GM19240 (cell line): ENCODE results near the gene NEUROD1.

ENCODE experiments used
- DNase-seq: peaks from one replicate; pipeline ENCODE4 v3.0.0; 2011; ENCODE audit warnings: low spot score; ENCODE audit not compliant: insufficient read length

Gene NEUROD1

DNA sequence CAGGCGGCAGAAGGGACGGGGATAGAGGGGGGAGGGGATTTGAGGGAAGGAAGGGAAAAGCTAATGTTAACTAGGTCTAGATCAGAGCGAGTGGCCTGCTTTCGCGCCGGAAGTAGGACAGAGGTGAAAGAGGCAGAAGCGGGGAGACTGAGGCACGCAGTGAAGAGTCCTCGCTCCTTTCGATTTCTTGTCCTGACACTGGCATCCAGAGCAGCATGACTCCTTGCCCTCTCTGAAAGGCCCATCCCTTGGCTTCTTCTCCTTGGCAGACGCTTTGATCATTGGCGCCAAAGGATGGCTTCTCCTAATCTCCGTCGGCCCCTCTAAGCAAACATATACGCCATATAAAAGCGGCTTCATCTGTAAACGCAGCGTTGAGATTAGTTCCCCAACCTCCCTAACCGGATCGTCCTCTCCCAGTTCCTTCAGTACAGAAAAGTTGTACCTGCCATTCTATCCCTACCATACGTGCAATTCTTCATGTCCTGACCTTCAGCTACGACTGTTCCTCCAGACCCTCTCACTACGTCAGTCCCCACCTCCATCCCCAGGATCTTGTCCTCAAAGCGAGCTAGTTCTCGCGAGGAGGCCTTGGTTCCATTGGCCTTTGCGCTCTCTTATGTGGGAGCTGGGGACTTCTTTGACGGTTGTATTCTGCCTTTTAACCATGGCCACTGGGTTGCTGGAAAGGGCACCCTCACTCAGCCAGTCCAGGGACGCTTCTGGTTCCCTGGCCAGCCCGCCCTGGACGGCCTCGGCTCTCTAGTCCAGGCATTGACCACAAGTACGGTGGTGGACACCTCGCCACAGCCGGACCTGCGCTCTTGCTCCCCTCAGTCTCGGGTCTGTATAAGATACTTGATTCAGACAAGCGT is 857 bp upstream of the NEUROD1 start:
- DNase-seq, result no peak

DNA sequence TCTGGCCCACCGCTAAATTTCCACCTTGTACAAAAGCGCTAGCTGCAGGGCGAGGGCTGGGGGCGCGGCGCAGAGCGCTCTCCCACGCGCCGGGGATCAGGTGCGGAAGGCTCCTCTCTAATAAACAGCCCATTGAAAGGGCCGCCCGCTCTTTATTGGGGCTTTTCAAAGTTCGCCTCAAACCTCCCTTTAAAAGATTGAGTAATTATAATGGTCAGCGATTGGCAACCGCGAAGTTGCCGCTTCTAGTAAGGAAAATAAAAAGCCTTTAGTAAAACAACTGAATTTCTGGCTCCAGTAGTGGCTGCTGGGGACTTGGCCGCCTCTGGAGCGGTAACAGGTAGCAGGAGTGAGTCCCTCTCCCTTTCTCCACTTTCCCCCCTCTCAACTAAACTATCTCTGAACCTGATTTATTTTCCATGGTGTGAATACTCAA is 755 bp downstream of the NEUROD1 start:
- DNase-seq, result no peak

DNA sequence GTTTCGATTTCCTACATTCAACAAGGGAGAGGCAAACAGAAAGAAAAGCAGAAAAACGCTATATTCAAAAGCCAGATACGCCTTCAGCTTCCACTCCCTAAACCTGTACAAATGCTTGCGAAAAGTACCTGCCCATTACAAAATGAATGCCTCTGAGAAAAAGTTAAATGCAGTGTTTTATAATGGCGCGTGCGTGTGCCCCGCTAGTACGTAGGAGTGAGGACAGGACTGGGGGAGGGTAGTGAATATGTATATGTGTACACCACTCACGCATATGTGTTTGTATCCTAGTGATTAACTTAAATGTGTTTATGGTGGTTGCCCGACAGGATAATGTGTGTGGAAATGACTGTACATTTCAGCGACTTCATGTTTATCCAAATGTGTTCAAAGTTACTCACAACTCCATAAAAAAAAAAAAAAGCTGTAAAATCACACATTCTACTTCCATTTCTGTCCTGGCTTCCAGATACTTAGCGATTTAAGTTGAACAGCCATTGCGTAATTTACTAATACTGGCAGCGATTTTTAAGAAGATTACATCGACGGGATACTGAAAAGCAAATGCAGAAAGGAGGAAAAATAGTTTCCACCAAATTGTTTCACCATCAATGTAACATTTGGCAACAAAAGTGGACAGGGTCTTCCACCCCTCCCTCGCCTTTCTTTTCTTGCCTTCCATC is 1.3 kb downstream of the NEUROD1 start:
- DNase-seq, result no peak

DNA sequence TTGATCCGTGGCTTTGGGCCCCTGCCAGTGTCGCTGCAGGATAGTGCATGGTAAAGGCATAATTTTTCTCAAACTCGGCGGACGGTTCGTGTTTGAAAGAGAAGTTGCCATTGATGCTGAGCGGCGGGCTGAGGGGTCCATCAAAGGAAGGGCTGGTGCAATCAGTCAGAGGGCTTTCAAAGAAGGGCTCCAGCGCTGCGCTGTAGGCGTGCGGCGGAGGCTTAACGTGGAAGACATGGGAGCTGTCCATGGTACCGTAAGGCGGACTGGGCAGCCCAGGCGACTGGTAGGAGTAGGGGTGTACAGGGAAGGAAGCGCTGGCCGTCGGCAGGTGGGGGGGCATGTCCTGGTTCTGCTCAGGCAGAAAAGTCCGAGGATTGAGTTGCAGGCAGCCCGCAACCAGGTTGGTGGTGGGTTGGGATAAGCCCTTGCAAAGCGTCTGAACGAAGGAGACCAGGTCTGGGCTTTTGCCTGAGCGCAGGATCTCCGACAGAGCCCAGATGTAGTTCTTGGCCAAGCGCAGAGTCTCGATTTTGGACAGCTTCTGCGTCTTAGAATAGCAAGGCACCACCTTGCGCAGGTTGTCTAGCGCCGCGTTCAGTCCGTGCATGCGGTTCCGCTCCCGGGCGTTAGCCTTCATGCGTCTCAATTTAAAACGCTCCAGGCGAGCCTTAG is 2.3 kb downstream of the NEUROD1 start:
- no peak for DNase-seq

DNA sequence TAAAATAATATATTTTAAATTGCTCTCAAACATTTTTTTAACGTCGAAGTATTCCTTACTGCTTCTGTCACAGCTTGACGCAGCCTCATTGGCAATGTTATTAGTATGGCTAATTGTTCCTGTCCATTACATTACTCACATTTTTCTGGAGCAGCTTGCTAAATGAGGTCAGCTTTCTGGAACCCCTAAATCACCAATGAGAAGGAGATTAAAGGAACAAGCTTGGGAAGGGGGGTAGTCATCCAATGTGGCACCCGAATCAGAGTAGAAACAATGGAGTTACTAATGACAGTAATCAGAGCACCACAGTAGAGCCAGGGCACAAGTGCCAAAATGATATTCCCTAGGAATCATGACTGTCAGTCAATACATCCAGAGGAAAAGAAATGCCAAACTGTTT is 5.1 kb downstream of the NEUROD1 start:
- DNase-seq, result no peak

DNA sequence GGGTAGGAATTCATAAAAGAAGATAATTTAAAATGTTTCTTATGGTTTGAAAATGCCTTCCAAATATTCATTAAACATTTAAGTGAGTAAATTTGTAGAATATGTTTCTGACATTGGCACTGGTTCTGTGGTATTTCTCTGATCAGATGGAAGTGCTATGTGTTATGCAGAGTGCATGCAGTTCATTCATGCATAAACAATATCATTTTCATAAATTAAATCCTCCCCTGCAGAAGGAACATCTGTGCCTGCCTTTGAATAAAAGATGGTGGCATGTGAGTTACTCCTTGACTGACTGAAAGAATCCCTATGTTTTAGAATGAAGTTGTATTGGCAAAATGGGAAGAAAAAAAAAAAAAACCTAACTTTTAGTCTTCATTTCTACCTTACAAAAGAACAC is 5.9 kb downstream of the NEUROD1 start:
- no peak for DNase-seq

DNA sequence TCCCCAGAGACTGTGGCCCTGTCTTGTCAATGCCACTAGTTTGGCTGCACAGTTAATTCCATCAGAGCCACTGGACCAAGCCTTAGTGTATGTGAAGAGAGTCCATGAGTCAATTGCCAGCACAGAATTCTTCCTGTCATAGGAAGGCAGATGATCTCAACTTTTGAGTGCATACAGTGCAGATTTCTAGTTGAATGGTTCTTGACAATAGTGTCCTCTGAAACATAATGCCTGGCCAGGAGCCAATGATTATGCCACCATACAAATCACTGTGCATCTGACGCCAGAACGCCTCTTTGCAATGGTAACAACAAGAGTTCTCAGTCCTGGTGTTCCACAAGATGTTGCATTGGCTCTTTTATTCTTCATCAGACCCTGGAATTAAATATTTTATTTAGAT is 7.1 kb downstream of the NEUROD1 start:
- DNase-seq, result no peak

DNA sequence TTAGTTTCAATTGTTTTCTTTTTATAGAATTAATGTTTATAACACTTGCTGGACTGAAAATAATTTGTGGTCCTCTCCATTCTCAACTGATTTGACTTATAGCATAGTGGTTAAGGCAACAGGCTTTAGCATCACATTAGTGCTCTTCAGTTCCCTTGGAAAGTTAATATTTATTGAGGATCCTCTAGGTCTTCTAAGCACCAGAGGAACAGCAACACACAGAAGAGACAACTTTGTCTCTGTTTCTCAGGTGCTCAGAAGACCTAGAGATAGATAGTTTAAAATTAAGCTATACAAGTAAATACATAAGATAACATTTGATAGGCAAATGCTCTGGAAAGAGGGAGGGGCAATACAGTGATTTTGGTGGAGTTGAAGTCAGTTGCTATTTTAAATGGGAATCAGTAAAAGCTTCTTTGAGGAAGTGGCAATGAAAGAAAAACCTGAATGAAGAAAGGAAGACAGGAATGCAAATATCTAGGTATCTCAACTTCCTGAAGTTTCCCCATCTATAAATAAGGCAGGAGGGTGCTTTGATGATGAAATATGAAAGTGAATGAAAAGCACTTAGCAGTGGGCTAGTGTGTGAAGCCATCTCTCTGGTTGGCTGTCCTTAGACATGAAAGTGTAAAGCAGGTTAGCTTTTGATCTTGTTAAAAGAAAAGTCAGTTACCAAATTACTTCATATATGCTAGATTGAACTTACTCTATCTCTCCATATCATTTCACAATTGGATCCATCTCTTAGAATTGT is 7.9 kb downstream of the NEUROD1 start:
- DNase-seq, result no peak

DNA sequence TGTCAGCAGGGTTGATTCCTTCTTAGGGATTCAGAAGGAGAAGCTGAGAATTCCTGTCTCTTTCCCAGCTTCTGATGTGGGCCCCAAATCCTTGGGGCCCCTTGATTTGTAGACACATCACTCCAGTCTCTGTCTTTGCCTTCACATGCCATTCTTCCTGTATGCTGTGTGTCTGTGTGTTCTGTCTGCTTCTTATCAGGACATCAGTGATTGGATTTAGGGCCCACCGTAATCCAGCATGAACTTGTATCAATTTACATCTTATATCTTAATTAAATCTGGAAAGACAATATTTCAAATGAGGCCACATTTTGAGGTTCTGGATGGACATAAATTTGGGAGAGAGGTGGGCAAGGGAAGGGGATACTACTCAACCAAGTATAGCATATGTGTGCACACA is 9.7 kb downstream of the NEUROD1 start:
- DNase-seq, result no peak

DNA sequence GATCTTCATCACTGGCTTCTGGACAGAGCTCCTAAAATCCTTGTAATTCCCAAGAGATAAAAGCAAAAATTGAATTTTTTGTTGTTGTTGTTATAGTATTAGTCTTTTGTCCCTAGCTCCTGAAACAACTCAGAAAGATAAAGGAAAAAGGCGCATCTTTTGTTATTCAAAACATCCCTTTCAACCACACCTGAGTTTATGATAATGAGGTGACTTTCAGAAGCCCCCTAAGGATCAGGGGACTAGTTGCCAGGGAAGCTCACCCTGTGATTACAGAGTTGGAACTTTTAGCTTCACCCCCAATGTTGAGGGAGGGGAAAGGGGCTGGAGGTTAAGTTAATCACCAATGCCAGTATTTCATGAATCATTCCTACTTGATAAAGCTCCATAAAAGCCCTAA is 13.1 kb downstream of the NEUROD1 start:
- DNase-seq, result no peak

DNA sequence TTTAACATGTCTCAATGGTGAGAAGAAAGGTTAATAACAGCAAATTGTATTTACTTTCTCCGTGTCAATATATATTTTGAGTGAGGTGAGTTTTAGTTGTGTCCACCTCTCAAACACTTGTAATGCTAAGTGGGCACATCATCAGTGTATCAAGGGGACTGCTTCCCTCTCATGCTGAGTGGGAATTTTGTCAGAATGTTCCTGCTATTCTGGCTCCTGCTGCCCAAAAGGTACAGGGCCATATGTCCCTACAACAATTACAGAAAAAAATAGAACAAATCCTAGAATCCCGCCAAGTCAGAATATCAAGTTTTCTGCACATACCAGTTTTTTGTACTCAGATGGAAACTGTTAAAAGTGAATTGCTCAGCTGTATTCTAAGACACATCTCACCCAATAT is 18.0 kb downstream of the NEUROD1 start:
- no peak for DNase-seq

DNA sequence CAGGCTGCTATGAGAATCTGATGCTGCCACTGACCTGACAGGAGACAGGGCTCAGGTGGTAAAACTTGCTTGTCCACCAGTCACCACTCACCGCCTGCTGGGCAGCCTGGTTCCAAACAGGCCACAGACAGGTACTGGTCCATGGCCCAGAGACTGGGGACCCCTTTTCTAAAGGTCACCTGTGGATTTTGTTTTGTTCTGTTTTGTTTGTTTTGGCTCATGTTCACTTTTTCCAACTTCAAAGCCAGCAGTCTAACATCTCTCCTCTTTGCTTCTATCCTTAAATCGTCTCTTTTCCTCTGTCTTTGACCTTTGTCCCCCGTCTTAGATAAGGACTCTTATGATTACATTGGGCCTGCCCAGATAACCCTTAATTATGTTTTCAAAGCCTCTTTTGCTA is 20.1 kb downstream of the NEUROD1 start:
- DNase-seq, result no peak

DNA sequence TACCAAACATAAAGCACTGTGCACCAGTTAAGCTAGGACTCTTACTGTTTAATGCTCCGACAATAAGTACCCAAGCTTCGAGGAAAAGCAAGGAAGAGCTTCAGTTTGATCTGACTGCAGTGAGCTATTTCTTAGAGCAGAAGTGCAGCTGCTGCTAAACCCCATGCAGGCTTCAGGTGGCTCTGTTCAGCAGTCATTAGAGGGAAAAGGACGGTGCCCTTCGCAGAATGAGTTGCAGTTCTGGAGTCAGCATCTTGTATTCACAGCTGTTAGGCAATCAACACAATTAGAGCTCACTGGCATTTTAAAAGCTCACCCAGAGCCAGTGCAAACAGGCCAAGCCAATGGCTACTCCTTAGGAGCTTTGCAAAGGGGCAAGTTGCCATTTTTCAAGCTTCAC is 21.9 kb downstream of the NEUROD1 start:
- no peak for DNase-seq

DNA sequence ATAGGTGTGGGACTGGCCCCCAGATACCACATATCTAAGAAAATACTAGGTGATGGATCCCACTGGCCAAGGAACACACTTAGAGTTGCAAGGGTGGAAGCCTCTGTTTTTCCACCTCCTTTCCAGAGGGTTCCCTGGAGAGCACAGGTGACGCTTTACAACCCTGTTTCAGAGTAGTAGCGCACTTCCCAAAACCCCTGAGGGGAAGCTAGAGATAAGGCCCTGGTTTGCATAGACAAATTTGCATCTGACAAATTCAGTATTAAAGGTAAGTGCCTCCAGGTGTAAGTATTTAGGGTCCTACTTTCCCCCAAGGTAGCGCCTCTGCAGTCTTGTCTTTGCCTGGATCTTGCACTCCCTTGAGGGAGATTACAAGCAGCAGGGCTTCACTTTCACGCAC is 22.9 kb downstream of the NEUROD1 start:
- no peak for DNase-seq

DNA sequence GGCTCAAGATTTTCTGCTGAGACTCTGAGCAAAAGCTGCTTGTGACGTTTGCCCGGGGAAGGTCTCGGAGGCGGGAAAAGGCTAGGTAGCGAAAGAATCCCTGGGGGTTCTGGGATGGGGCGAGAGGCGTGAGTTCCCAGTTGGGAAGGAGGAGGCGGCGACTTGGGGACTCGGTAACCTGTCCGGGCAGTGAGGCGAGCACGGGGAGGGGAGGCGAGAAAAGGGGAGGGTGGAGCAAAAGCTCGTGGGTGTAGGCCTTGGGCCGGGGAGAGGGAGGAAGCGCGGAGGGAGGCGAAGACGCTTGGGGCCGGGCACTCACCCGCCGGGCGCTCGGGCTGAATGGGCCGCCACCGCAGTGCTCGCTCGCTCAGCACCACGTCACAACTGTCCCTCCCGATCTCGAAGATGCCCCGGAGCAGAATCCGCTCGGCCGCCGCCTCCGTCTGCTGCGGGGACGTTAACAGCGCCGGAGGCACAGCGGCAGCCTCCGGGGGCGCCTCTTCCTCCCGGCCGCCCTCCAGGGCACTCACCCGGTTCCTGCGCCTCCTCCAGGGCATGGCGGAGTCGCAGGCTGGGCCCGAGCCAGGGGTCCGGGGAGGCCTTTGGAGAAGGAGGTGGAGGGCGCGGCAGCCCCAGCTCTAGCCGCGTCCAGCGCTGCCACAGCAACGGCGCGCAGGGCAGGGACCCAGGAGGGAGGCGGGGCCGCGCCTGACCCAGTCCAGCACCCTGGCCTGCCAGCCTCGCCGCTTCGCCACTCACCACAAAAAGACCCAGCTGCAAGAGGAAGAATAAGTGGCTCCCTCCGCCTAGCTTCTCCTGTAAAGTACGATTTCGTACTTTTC is 23.6 kb downstream of the NEUROD1 start, which contains the start of gene CERKL:
TSS of gene CERKL (minus strand) at position 656 of the 842 bp plus-strand sequence. CDS start at position 557, 99 bp downstream.
- DNase-seq, result peak; percentile 42

DNA sequence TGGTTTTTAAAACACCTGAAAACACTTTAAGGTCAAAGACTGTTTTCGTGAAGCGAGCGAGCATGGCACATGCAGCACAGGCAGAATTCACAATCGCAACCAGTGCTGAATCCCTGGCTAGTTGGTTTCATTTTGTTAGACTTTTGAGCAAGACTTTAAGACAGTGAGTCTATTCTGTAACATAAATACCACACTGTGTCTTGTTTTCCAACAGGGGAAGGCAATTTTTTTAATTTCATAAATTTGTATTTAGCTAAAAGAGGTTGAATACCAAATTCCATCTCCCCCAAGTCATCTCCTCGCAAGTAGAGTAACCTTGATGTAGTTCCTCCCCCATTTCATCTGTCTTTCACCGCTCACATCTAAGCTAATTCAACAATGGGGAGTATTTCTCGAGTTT is 24.8 kb downstream of the NEUROD1 start:
- no peak for DNase-seq

DNA sequence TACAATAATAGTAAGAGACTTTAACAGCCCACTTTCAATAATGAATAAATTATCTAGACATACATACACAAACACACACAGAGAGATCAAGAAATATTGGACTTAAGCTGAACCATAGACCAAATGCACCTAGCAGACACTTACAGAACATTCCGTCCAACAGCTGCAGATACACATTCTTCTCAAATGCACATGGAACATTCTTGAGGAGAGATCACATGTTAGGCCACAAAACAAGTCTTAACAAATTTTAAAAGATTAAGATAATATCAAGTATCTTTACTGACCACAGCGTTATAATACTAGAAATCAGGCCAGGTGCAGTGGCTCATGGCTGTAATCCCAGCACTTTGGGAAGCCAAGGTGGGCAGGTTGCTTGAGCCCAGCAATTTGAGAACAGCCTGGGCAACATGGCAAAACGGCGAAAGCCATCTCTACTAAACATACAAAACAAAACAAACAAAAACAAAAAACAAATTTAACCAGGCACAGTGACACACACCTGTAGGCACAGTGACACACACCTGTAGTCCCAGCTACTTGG is 30.8 kb downstream of the NEUROD1 start:
- DNase-seq, result no peak

DNA sequence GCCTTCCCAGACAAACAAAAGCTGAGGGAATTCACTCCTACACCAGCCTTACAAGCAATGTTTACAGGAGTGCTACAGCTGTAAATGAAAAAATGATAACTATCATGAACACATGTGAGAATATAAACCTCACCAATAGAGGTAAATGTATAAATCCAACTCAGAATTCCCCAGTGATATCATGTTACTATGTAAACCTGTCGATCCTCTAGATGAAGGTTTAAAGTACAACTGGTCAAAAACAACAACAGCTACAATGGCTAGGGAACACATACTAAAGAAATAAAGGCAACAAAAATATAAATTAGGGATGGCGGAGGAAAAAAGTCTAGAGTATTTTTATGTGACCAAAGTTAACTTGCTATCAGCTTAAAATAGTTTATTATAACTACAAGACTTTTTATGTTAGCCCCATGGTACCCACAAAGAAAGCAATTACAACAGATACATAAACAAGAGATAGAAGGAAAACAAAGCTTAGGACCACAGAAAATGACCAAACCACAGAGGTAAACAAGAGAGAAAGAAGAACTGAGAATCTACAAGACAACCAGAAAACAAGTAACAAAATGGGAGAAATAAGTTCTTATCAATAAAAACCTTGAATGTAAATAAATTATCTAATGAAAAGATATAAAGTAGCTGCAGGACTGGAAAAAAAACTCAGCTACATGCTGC is 31.7 kb downstream of the NEUROD1 start:
- DNase-seq, result no peak

DNA sequence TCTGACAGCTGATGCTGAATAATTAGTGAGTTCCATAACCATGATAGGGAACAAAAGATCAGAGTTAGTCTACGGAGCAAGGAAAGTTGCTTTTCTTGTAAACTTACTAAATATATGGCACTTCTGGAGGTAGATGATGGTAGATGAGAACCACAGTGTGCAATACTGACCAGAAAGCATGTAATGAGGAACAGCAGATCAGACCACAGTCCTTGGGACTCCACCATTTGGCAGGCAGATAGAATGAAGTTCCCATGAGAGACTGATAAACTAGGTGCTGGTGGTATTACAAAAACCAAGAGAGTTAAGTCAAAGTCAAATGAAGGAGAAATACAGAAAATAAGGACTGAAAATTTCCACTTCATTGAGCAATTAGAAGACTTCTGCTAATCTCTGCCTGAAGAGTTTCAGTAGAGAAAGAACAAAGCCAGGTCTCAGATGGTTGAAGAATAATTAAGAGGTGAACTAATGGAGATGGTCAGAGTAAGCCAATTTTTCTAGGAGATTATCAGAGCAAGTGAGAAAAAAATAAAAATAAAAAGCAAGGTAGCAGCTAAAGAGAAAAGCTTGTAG is 33.8 kb downstream of the NEUROD1 start:
- DNase-seq, result no peak
